Breast epithelium (tissue), 4 donors: ENCODE measurements around the gene ABCG2. TPM values are rescaled to one million over a fixed set of nuclear protein-coding genes. Genes with fewer than 3 reads are reported as not detected.

Source experiments
- DNase-seq, 2 donors: peaks; one replicate each; pipeline ENCODE4 v3.0.0-alpha.2; 2019; ENCODE audit warnings: low spot score in 2 of 2
- H3K27ac ChIP-seq, 2 donors: fragments of 200-600 bp; sonication (generic) in 1 of 2; one replicate each; pipeline ENCODE4 v1.5.1; 2016 to 2019; ENCODE audit warnings: mild to moderate bottlenecking in 1 of 2
- H3K27me3 ChIP-seq, 2 donors: fragments of 200-600 bp; sonication (generic) in 1 of 2; one replicate each; pipeline versions ENCODE4 v1.5.1 to v1.6.0; 2017 to 2019; ENCODE audit warnings: control low read depth in 1 of 2, mild to moderate bottlenecking in 1 of 2
- H3K36me3 ChIP-seq: fragments of 200-600 bp; one replicate; pipeline ENCODE4 v1.5.1; 2019
- H3K4me1 ChIP-seq, 2 donors: fragments of 200-600 bp; sonication (generic); one replicate each; pipeline ENCODE4 v1.5.1; 2016 to 2019; ENCODE audit warnings: control low read depth in 1 of 2
- H3K4me3 ChIP-seq, 3 donors: fragments of 200-600 bp; sonication (generic); 1 replicate in 2 of 3; 2 replicates in 1 of 3; pipeline ENCODE4 v1.5.1; 2016 to 2019; ENCODE audit warnings: mild to moderate bottlenecking in 3 of 3, moderate library complexity in 2 of 3
- H3K9me3 ChIP-seq, 2 donors: fragments of 200-600 bp; sonication (generic) in 1 of 2; one replicate each; pipeline ENCODE4 v1.5.1; 2016 to 2019; ENCODE audit warnings: control low read depth in 1 of 2
- CTCF ChIP-seq, 3 donors: fragments of 450-650 bp; IDR thresholded peaks; one replicate each; pipeline ENCODE4 v1.5.1; 2016 to 2017; ENCODE audit warnings: antibody characterized with exemption in 3 of 3, mild to moderate bottlenecking in 3 of 3, moderate library complexity in 3 of 3
- POLR2A ChIP-seq: fragments of 450-650 bp; IDR thresholded peaks from one replicate; pipeline ENCODE4 v1.6.1; 2016; ENCODE audit warnings: antibody characterized with exemption, mild to moderate bottlenecking, moderate library complexity
- POLR2AphosphoS5 ChIP-seq, 3 donors: sonication (generic); formaldehyde crosslinking; IDR thresholded peaks; one replicate each; pipeline ENCODE4 v1.6.1; 2017; ENCODE audit warnings: antibody characterized with exemption in 3 of 3
- intact Hi-C: fragments of 100-400 bp; cut with DNase I; formaldehyde crosslinking; loops from one replicate; pipeline ENCODE4 v1.15.1; 2023; ENCODE audit warnings: low total_unique reads
- total RNA-seq, 3 donors: library from RNA; depleted of rRNA; stranded (reverse); fragments of >200 nt; gene quantifications; one replicate each; pipeline ENCODE4 v1.1.0, GENCODE V29; 2016

Gene ABCG2
- total RNA-seq, 3 donors from 2014 or later, result 2.6 to 8.6 (median 6.9) TPM

DNA sequence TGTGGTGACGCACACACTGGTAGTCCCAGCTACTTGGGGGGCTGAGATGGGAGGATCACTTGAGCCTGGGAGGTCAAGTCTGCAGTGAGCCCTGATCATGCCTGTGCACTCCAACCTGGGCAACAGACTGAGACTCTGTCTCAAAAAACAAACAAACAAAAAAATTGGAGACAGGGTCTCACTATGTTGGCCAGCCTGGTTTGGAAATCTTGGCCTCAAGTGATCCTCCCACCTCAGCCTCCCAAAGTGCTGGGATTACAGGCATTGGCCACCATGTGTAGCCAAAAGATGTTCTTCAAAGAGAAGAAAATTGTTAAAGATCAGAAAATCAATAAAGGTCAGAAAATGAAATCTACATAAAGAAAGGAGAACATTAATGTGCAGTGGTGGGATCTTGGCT, 41.7 kb upstream of the ABCG2 start:
- intact Hi-C loops, result no loop called here
- H3K36me3 ChIP-seq, result no peaks in the 10 kb centered on the region
- TF ChIP-seq POLR2AphosphoS5 (IDR thresholded peaks at IDR 0.05) (no peak), CTCF (IDR thresholded peaks at IDR 0.05) (no peak), POLR2A (no peak)

GRCh38 chr4:88196523-88197185, 38.2 kb upstream of the ABCG2 start:
- no peak overlapping the region for H3K27ac ChIP-seq
- no peaks in the 10 kb centered on the region for H3K4me1 ChIP-seq
- H3K9me3 ChIP-seq, result no peaks in the 10 kb centered on the region
- H3K27me3 ChIP-seq, result no peaks in the 10 kb centered on the region
- no peak for DNase-seq
- intact Hi-C loops, result no loop called here
- H3K4me3 ChIP-seq, result no peak overlapping the region
- TF ChIP-seq POLR2A, result no peak
- no peak for TF ChIP-seq POLR2AphosphoS5 (IDR thresholded peaks at IDR 0.05)
- TF ChIP-seq CTCF (IDR thresholded peaks at IDR 0.05), result no peak
- no peaks in the 10 kb centered on the region for H3K36me3 ChIP-seq

More for the DNA sequence above, 41.7 kb upstream of the ABCG2 start:
- Histone ChIP-seq H3K9me3 (no peaks in the 10 kb centered on the region), H3K4me3 (no peak overlapping the region), H3K27ac (no peak overlapping the region), H3K4me1 (no peaks in the 10 kb centered on the region), H3K27me3 (no peaks in the 10 kb centered on the region)
- no peak for DNase-seq

GRCh38 chr4:88196013-88196365, 37.5 kb upstream of the ABCG2 start:
- Histone ChIP-seq H3K27me3 (no peaks in the 10 kb centered on the region), H3K9me3 (no peaks in the 10 kb centered on the region), H3K4me1 (no peaks in the 10 kb centered on the region), H3K4me3 (no peak overlapping the region), H3K36me3 (no peaks in the 10 kb centered on the region), H3K27ac (no peak overlapping the region)
- no peak for DNase-seq
- intact Hi-C loops, result no loop called here
- TF ChIP-seq POLR2AphosphoS5 (IDR thresholded peaks at IDR 0.05) (no peak), CTCF (IDR thresholded peaks at IDR 0.05) (no peak), POLR2A (no peak)

DNA sequence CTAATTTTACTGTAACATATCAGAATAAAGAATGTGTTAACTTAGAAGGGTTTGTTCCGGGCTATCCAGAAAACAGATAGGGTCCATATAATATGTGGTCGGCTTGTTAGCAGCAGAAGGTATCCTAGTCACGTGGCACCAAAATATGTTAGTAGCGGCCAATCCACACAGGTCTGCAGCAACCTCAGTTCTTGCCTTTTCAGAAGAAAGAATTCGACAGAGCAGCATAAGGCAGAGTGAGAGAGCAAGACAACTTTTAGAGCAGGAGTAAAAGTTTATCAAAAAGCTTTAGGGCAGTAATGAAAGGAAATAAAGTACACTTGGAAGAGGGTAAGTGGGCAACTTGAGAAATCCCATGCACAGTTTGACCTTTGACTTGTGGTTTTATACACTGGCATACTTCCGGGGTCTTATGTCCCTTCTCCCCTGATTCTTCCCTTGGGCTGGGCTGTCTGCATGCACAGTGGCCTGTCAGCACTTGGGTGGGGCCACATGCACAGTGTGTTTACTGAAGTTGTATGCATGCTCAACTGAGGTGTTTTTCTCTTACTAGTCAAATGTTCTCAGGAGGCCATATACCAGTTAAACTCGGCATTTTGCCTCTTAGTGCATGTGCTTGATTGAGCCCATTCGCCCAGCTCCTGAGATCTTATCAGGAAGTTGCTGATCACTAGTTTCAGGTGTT, 37.0 kb upstream of the ABCG2 start:
- Histone ChIP-seq H3K4me3 (no peak overlapping the region), H3K4me1 (no peaks in the 10 kb centered on the region), H3K36me3 (no peaks in the 10 kb centered on the region), H3K27ac (no peak overlapping the region), H3K27me3 (no peaks in the 10 kb centered on the region), H3K9me3 (no peaks in the 10 kb centered on the region)
- TF ChIP-seq CTCF (IDR thresholded peaks at IDR 0.05) (no peak), POLR2A (no peak), POLR2AphosphoS5 (IDR thresholded peaks at IDR 0.05) (no peak)
- DNase-seq, result no peak
- intact Hi-C loops, result no loop called here

DNA sequence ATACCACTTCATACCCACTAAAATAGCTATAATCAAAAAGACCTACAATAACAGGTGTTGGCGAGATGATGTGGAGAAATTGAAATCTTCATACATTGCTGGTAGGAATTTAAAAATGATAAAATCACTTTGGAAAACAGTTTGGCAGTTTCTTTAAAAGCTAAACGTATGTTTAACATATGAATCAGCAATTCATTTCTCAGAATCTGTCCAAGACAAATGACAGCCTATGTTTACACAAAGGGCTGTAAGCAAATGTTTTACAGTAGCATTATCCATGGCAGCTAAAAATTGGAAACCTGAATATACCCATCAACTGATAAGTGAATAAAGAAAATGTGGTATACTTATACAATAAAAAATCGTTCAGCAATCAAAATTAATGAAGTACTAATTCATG, 33.0 kb upstream of the ABCG2 start:
- H3K36me3 ChIP-seq, result no peaks in the 10 kb centered on the region
- H3K4me3 ChIP-seq, result no peak overlapping the region
- no peak for DNase-seq
- H3K27ac ChIP-seq, result no peak overlapping the region
- H3K27me3 ChIP-seq, result no peaks in the 10 kb centered on the region
- TF ChIP-seq POLR2A (no peak), CTCF (IDR thresholded peaks at IDR 0.05) (no peak), POLR2AphosphoS5 (IDR thresholded peaks at IDR 0.05) (no peak)
- intact Hi-C loops, result no loop called here
- H3K4me1 ChIP-seq, result no peaks in the 10 kb centered on the region
- no peaks in the 10 kb centered on the region for H3K9me3 ChIP-seq
